Neutrophil (primary cell): ENCODE data around the gene PMCH.
"Not testable (repeated sequence)": the region's sequence is repeated elsewhere in the genome, so short reads cannot be mapped to it uniquely, and the experiment has no call there.

Source experiments
- H3K27ac ChIP-seq: fragments of 200-600 bp; sonication (generic); 2 replicates; pipeline ENCODE4 v1.5.1; 2016; ENCODE audit warnings: mild to moderate bottlenecking, moderate library complexity
- H3K27me3 ChIP-seq: fragments of 200-600 bp; sonication (generic); 2 replicates; pipeline ENCODE4 v1.6.0; 2016; ENCODE audit warnings: mild to moderate bottlenecking
- H3K36me3 ChIP-seq: fragments of 200-600 bp; sonication (generic); 2 replicates; pipeline ENCODE4 v1.5.1; 2017
- H3K4me1 ChIP-seq, 2 experiments: fragments of 200-600 bp in 1 of 2; sonication (generic) in 1 of 2; 1 replicate in 1 of 2; 2 replicates in 1 of 2; pipeline versions ENCODE4 v1.5.1 to v1.6.1; 2013 to 2016; ENCODE audit warnings: low read depth in 1 of 2, low read length in 1 of 2, mild to moderate bottlenecking in 1 of 2, moderate library complexity in 1 of 2; ENCODE audit not compliant: control insufficient read depth in 1 of 2, insufficient read depth in 1 of 2
- H3K4me3 ChIP-seq, 2 experiments: fragments of 200-600 bp in 1 of 2; sonication (generic) in 1 of 2; 1 replicate in 1 of 2; 2 replicates in 1 of 2; pipeline ENCODE4 v1.5.1; 2013 to 2016; ENCODE audit warnings: low read depth in 1 of 2, low read length in 1 of 2, mild to moderate bottlenecking in 1 of 2, moderate library complexity in 1 of 2
- H3K9me3 ChIP-seq: fragments of 200-600 bp; sonication (generic); 2 replicates; pipeline ENCODE4 v1.5.1; 2016
- TF ChIP-seq, protein P1 (sequence below): fragments of 200-600 bp; sonication (generic); IDR thresholded peaks from 2 replicates; pipeline ENCODE4 v1.5.1; 2016; ENCODE audit warnings: antibody characterized with exemption

The PMCH gene

DNA sequence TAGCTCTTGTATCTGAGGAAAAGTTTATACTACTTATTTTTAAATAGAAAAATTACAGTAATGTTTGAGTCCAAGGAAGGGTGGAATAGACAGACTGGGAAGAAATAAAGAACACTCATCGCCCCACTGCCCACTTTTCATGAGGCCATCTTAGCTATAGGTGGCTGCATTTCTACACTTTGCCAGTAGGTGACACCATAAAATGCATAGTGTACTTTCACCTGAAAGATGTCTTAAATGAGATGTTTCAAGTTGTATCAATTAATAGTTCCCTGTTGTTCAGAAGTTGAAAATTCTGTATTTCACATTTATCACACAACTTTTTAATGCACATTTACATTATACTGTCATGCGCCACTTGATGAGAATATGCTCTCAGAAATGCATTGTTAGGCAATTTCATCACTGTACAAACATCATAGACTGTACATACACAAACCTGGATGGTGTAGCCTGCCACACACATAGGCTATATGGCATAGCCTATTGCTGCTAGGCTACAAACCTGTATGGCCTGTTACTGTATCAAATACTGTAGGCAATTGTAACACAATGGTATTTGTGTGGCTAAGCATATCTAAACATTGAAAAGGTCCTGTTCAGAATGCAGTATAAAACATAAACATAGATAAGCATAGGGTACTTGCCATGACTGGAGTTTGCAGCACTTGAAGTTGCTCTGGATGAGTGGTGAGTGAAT is 27.6 kb downstream of the PMCH start:
- Histone ChIP-seq H3K27me3 (no peaks in the 10 kb centered on the region), H3K9me3 (no peaks in the 10 kb centered on the region), H3K27ac (no peak overlapping the region), H3K4me3 (no peak overlapping the region), H3K4me1 (no peaks in the 10 kb centered on the region), H3K36me3 (peaks cover 19% of the 10 kb centered on the region)
- TF ChIP-seq, protein P1, sequence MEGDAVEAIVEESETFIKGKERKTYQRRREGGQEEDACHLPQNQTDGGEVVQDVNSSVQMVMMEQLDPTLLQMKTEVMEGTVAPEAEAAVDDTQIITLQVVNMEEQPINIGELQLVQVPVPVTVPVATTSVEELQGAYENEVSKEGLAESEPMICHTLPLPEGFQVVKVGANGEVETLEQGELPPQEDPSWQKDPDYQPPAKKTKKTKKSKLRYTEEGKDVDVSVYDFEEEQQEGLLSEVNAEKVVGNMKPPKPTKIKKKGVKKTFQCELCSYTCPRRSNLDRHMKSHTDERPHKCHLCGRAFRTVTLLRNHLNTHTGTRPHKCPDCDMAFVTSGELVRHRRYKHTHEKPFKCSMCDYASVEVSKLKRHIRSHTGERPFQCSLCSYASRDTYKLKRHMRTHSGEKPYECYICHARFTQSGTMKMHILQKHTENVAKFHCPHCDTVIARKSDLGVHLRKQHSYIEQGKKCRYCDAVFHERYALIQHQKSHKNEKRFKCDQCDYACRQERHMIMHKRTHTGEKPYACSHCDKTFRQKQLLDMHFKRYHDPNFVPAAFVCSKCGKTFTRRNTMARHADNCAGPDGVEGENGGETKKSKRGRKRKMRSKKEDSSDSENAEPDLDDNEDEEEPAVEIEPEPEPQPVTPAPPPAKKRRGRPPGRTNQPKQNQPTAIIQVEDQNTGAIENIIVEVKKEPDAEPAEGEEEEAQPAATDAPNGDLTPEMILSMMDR, result peak; percentile 21

DNA sequence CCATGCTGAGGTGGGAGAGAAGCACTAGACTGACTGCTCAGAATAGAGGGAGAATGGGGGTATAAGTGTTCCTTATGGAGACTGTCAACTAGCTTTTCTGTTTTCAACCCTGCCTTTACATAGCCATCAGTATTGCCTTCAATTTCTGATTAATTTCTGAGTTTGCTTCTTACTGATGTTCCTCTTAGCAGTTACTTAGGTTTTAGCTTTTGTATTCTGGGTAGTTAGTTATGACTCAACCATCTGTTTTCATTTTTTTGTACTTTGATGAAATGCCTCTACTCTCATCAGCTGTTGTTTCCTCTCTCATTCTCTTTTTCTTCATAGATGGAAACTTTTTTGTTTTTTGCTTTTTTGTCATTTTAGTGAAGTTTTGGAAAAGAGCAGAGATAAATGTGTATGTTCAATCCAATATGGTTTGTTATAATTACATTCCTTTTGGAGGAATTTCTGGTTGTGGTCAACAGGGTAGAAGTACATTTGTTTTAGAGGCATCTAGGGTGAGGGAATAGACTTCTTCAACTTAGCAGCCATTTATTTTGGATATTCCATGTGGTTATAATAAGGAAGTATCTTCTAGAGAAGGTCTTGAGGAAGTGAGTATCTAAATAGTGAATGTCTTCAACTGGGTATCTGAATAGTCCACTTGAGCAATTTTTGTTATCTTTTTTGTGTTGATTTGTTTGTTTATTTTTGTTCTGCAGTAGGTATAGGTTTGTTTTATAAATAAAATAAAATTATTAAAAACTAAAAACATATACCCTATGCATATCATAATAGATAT is 29.6 kb downstream of the PMCH start:
- TF ChIP-seq, protein P1, result no peak
- Histone ChIP-seq H3K36me3 (peaks cover 19% of the 10 kb centered on the region), H3K4me3 (no peak overlapping the region), H3K9me3 (no peaks in the 10 kb centered on the region), H3K4me1 (no peaks in the 10 kb centered on the region), H3K27me3 (no peaks in the 10 kb centered on the region), H3K27ac (no peak overlapping the region)

DNA sequence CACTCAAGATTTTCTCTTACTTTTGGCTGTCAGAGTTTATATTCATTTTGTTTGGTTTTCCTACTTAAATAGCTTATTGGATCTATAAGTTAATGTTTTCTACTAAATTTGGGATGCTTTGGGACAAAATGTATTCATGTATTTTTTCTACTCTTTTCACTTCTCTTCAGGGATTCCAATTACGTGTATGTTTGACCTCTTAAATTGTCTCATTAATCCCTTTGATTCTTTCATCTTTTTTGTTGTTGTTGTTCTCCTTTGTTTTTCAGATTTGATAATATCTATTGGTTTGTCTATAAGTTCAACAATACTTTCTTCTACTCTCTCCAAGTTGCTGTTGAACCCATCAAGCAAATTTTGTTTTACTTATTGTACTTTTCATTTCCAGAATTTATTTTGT is 34.2 kb downstream of the PMCH start:
- Histone ChIP-seq H3K27me3 (no peaks in the 10 kb centered on the region), H3K9me3 (no peaks in the 10 kb centered on the region), H3K4me3 (no peak overlapping the region), H3K4me1 (no peaks in the 10 kb centered on the region), H3K27ac (no peak overlapping the region), H3K36me3 (peaks cover 13% of the 10 kb centered on the region)
- TF ChIP-seq, protein P1, result no peak

DNA sequence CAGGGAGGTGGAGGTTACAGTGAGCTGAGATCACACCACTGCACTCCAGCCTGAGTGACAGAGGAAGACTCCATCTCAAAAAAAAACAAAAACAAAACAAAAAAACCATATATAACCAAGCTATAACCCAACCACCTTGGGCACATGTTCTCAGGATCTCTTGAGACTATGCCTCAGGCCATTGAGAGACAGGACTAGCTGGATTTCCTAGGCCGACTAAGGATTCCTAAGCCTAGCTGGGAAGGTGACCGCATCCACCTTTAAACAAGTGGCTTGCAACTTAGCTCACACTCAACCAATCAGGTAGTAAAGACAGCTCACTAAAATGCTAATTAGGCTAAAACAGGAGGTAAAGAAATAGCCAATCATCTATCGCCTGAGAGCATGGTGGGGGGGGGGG is 42.4 kb downstream of the PMCH start:
- not testable (repeated sequence) for H3K27ac ChIP-seq, H3K4me3 ChIP-seq, H3K27me3 ChIP-seq, H3K9me3 ChIP-seq, H3K4me1 ChIP-seq
- peaks cover 39% of the 10 kb centered on the region for H3K36me3 ChIP-seq

DNA sequence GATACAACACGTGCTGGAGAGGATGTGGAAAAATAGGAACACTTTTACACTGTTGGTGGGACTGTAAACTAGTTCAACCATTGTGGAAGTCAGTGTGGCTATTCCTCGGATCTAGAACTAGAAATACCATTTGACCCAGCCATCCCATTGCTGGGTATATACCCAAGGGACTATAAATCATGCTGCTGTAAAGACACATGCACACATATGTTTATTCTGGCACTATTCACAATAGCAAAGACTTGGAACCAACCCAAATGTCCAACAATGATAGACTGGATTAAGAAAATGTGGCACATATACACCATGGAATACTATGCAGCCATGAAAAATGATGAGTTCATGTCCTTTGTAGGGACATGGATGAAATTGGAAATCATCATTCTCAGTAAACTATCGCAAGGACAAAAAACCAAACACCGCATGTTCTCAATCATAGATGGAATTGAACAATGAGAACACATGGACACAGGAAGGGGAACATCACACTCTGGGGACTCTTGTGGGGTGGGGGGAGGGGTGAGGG is 50.5 kb downstream of the PMCH start:
- not testable (repeated sequence) for H3K9me3 ChIP-seq, H3K4me3 ChIP-seq, H3K27ac ChIP-seq, H3K27me3 ChIP-seq, H3K4me1 ChIP-seq
- peaks cover 22% of the 10 kb centered on the region for H3K36me3 ChIP-seq
